SK-N-MC (cell line): ENCODE measurements around the gene CMTM1.

Experiments
- EZH2 ChIP-seq: fragments of 200-600 bp; sonication (generic); IDR thresholded peaks from one replicate; pipeline ENCODE4 v1.6.1; 2017; ENCODE audit warnings: antibody characterized with exemption
- FOXP2 ChIP-seq: optimal IDR thresholded peaks from 2 replicates; pipeline ENCODE3; 2011; ENCODE audit warnings: mild to moderate bottlenecking, moderate library complexity; ENCODE audit not compliant: insufficient read depth; ENCODE audit errors: extremely low read length, control extremely low read depth
- POLR2AphosphoS5 ChIP-seq: IDR thresholded peaks from 2 replicates; pipeline ENCODE4 v1.6.1; 2012; ENCODE audit warnings: mild to moderate bottlenecking, low read depth, low read length, borderline replicate concordance

GRCh38 chr16:66552286-66553177 lies 13.7 kb upstream of the CMTM1 start, which contains the start of gene CKLF:
- TF ChIP-seq POLR2AphosphoS5, result peak; percentile 72
- no peak for TF ChIP-seq EZH2
- no peak for TF ChIP-seq FOXP2
